H1 (cell line): ENCODE measurements around the gene FAM9C. TPM values are rescaled to one million over a fixed set of nuclear protein-coding genes. Genes with fewer than 3 reads are reported as not detected.

Experiments
- CTCF ChIA-PET: fragments of 300-600 bp; sonication (Branson Sonifier 250); formaldehyde crosslinking; loops from one replicate; lab custom pipeline; 2021; ENCODE audit not compliant: partially characterized antibody; lab: Charles Lee
- POLR2A ChIA-PET: fragments of 300-600 bp; sonication (Branson Sonifier 250); formaldehyde crosslinking; loops from one replicate; lab custom pipeline; 2021; ENCODE audit warnings: inconsistent platforms; ENCODE audit not compliant: partially characterized antibody; lab: Charles Lee
- DNase-seq, 2 experiments: peaks; one replicate each; pipeline versions ENCODE4 v3.0.0 to v3.0.0-alpha.2; 2010 to 2022; ENCODE audit warnings: low spot score in 2 of 2, low read depth in 1 of 2, mixed read lengths in 1 of 2
- FAIRE-seq: peaks from 2 replicates; lab custom pipeline; 2011; peaks lifted over from hg19 to GRCh38; lab: Jason Lieb, UNC
- H2AFZ ChIP-seq: 2 replicates; pipeline ENCODE4 v1.8.1; 2012; ENCODE audit warnings: low read length, inconsistent platforms
- H2AK5ac ChIP-seq: 2 replicates; pipeline ENCODE4 v1.6.1; 2013; ENCODE audit warnings: low read depth, low read length
- H2BK120ac ChIP-seq: replicated peaks from 2 replicates; pipeline ENCODE3; 2013; ENCODE audit warnings: low read depth, low read length, inconsistent platforms
- H2BK12ac ChIP-seq: 2 replicates; pipeline ENCODE4 v1.6.1; 2013; ENCODE audit warnings: low read depth, low read length
- H2BK15ac ChIP-seq: 2 replicates; pipeline ENCODE4 v1.6.1; 2013; ENCODE audit warnings: low read length
- H2BK20ac ChIP-seq: 2 replicates; pipeline ENCODE4 v1.6.1; 2013; ENCODE audit warnings: low read length
- H2BK5ac ChIP-seq: 2 replicates; pipeline ENCODE4 v1.6.1; 2013; ENCODE audit warnings: low read depth, low read length
- H3K14ac ChIP-seq: 2 replicates; pipeline ENCODE4 v1.6.1; 2013; ENCODE audit warnings: inconsistent platforms; ENCODE audit not compliant: insufficient read length
- H3K18ac ChIP-seq: 2 replicates; pipeline ENCODE4 v1.6.1; 2013; ENCODE audit warnings: low read length; ENCODE audit errors: extremely low read depth
- H3K23ac ChIP-seq: 2 replicates; pipeline ENCODE4 v1.6.1; 2013; ENCODE audit warnings: inconsistent platforms; ENCODE audit not compliant: insufficient read length
- H3K23me2 ChIP-seq: 2 replicates; pipeline ENCODE4 v1.6.1; 2013; ENCODE audit warnings: low read depth, low read length
- H3K27ac ChIP-seq: 2 replicates; pipeline ENCODE4 v1.6.1; 2011; ENCODE audit warnings: low read depth, low read length, inconsistent platforms
- H3K27me3 ChIP-seq, 4 experiments: replicated peaks in 1 of 4; 1 replicate in 1 of 4; 2 replicates in 3 of 4; pipeline versions ENCODE4 v1.6.1 to v1.8.1; 2011 to 2013; ENCODE audit warnings: low read length in 3 of 4, mild to moderate bottlenecking in 3 of 4, inconsistent platforms in 2 of 4, mixed read lengths in 2 of 4, moderate library complexity in 1 of 4; ENCODE audit not compliant: control insufficient read depth in 3 of 4, insufficient read depth in 3 of 4; ENCODE audit errors: extremely low read depth in 1 of 4
- H3K36me3 ChIP-seq, 4 experiments: 2 replicates each; pipeline versions ENCODE4 v1.6.1 to v1.8.1; 2011 to 2013; ENCODE audit warnings: mild to moderate bottlenecking in 4 of 4, low read length in 3 of 4, moderate library complexity in 2 of 4, control low read depth in 1 of 4, inconsistent platforms in 1 of 4; ENCODE audit not compliant: insufficient read depth in 4 of 4, control insufficient read depth in 2 of 4
- H3K4ac ChIP-seq: replicated peaks from 2 replicates; pipeline ENCODE3; 2013; ENCODE audit warnings: low read length, low read depth, mixed read lengths, inconsistent platforms; ENCODE audit not compliant: insufficient read length
- H3K4me1 ChIP-seq, 4 experiments: replicated peaks in 1 of 4; 1 replicate in 1 of 4; 2 replicates in 3 of 4; pipeline versions ENCODE4 v1.6.1 to v1.8.1; 2011 to 2013; ENCODE audit warnings: low read length in 3 of 4, inconsistent platforms in 2 of 4, mixed read lengths in 1 of 4; ENCODE audit not compliant: insufficient read depth in 4 of 4, control insufficient read depth in 3 of 4
- H3K4me2 ChIP-seq, 2 experiments: 2 replicates each; pipeline versions ENCODE4 v1.6.1 to v1.8.1; 2011 to 2013; ENCODE audit warnings: low read depth in 2 of 2, low read length in 2 of 2, control low read depth in 1 of 2, inconsistent platforms in 1 of 2, mild to moderate bottlenecking in 1 of 2; ENCODE audit not compliant: insufficient read depth in 1 of 2
- H3K4me3 ChIP-seq, 4 experiments: fragments of 200-600, 300-600 bp in 1 of 4; sonication (generic), shearing (Covaris generic), sonication (Bioruptor Twin) in 1 of 4; 2 replicates each; pipeline versions ENCODE4 v1.5.1 to v1.8.1; 2011 to 2016; ENCODE audit warnings: low read length in 4 of 4, low read depth in 3 of 4, control low read depth in 2 of 4, inconsistent platforms in 2 of 4, mild to moderate bottlenecking in 2 of 4, mixed read lengths in 1 of 4, moderate library complexity in 1 of 4; ENCODE audit not compliant: insufficient read depth in 2 of 4; ENCODE audit errors: extremely low read depth in 1 of 4
- H3K56ac ChIP-seq: replicated peaks from 2 replicates; pipeline ENCODE3; 2013; ENCODE audit warnings: low read depth, mild to moderate bottlenecking, mixed read lengths, low read length, inconsistent platforms; ENCODE audit not compliant: insufficient read length
- H3K79me1 ChIP-seq: 2 replicates; pipeline ENCODE4 v1.6.1; 2013; ENCODE audit warnings: low read depth, low read length, control low read depth
- H3K79me2 ChIP-seq, 2 experiments: 2 replicates each; pipeline versions ENCODE4 v1.6.1 to v1.8.1; 2012 to 2013; ENCODE audit warnings: low read length in 2 of 2, mild to moderate bottlenecking in 2 of 2, inconsistent platforms in 1 of 2; ENCODE audit not compliant: insufficient read depth in 2 of 2, control insufficient read depth in 1 of 2
- H3K9ac ChIP-seq, 4 experiments: replicated peaks in 1 of 4; 1 replicate in 1 of 4; 2 replicates in 3 of 4; pipeline versions ENCODE4 v1.6.1 to v1.8.1; 2011 to 2013; ENCODE audit warnings: low read depth in 3 of 4, low read length in 3 of 4, control low read depth in 2 of 4, mild to moderate bottlenecking in 2 of 4, moderate library complexity in 2 of 4, inconsistent platforms in 1 of 4; ENCODE audit errors: extremely low read depth in 1 of 4
- H3K9me3 ChIP-seq, 2 experiments: 2 replicates each; pipeline versions ENCODE4 v1.6.1 to v1.8.1; 2012 to 2013; ENCODE audit warnings: mild to moderate bottlenecking in 2 of 2, moderate library complexity in 2 of 2, control low read depth in 1 of 2, inconsistent platforms in 1 of 2, low read depth in 1 of 2, low read length in 1 of 2, mixed read lengths in 1 of 2; ENCODE audit not compliant: insufficient read depth in 2 of 2
- H4K20me1 ChIP-seq, 2 experiments: replicated peaks in 1 of 2; 2 replicates each; pipeline versions ENCODE3 to v1.8.1; 2011 to 2013; ENCODE audit warnings: inconsistent platforms in 2 of 2, low read length in 2 of 2, mild to moderate bottlenecking in 1 of 2; ENCODE audit not compliant: insufficient read depth in 2 of 2, control insufficient read depth in 1 of 2
- H4K5ac ChIP-seq: 2 replicates; pipeline ENCODE4 v1.6.1; 2013; ENCODE audit warnings: low read length, low read depth, mixed read lengths, inconsistent platforms; ENCODE audit not compliant: insufficient read length
- H4K8ac ChIP-seq: 2 replicates; pipeline ENCODE4 v1.8.0; 2013; ENCODE audit warnings: mild to moderate bottlenecking, moderate library complexity, low read length, inconsistent platforms; ENCODE audit not compliant: insufficient read depth; ENCODE audit errors: extremely low read depth
- H4K91ac ChIP-seq: replicated peaks from 2 replicates; pipeline ENCODE3; 2013; ENCODE audit warnings: low read length, mixed read lengths, inconsistent platforms; ENCODE audit not compliant: insufficient read length
- ATF2 ChIP-seq: IDR thresholded peaks from 2 replicates; pipeline ENCODE4 v1.6.1; 2012; ENCODE audit warnings: low read length, inconsistent platforms
- EP300 ChIP-seq, 2 experiments: IDR thresholded peaks; 1 replicate in 1 of 2; 2 replicates in 1 of 2; pipeline ENCODE4 v1.6.1; 2011 to 2012; ENCODE audit warnings: low read depth in 2 of 2, low read length in 2 of 2, mild to moderate bottlenecking in 2 of 2, borderline replicate concordance in 1 of 2, inconsistent platforms in 1 of 2, moderate library complexity in 1 of 2
- GTF2F1 ChIP-seq: IDR thresholded peaks from 2 replicates; pipeline ENCODE4 v1.6.1; 2012; ENCODE audit warnings: low read depth, low read length, improper control_type of control experiment, borderline replicate concordance
- WGBS, 2 experiments: shearing (Covaris generic) in 1 of 2; methylation state at CpG; one replicate each; pipeline versions ENCODE4 v1.1.6 to v1.1.7; 2013 to 2015; ENCODE audit warnings: low lambda C conversion rate in 2 of 2, mixed read lengths in 2 of 2, inconsistent platforms in 1 of 2, low coverage in 1 of 2, missing lambda C conversion rate in 1 of 2; ENCODE audit not compliant: insufficient replicate concordance in 2 of 2, insufficient coverage in 1 of 2, insufficient read length in 1 of 2; ENCODE audit errors: extremely low coverage in 1 of 2, missing lambda C conversion rate in 1 of 2; 5-methylcytosine and 5-hydroxymethylcytosine counted together
- polyA plus RNA-seq, 7 experiments: library from polyadenylated mRNA; depleted of rRNA in 3 of 7; stranded (reverse) in 5 of 7; unstranded in 2 of 7; fragments of >200 nt in 5 of 7; fragments of 200-250 nt in 2 of 7; gene quantifications; 1 replicate in 5 of 7; 2 replicates in 1 of 7; 4 replicates in 1 of 7; pipeline versions ENCODE4 v1.2.1 to v1.2.3, GENCODE V29; 2011 to 2013; ENCODE audit warnings: missing spikeins in 2 of 7, mixed read lengths in 2 of 7
- total RNA-seq: library from RNA; stranded (reverse); fragmentation: NEBNext Ultra II Directional; extraction: Animal tissue kit (Norgen Biotek cat#: 25700); gene quantifications from 2 replicates; pipeline ENCODE4 v1.2.1, GENCODE V29; 2021
- TF ChIP-seq, protein P1 (sequence below), 3 experiments: IDR thresholded peaks; 1 replicate in 2 of 3; 2 replicates in 1 of 3; pipeline versions ENCODE4 v1.5.1 to v1.6.1; 2011; ENCODE audit warnings: low read length in 3 of 3, mild to moderate bottlenecking in 3 of 3, inconsistent platforms in 2 of 3, low read depth in 1 of 3, moderate library complexity in 1 of 3; ENCODE audit not compliant: insufficient read depth in 1 of 3; ENCODE audit errors: control extremely low read depth in 1 of 3

Gene FAM9C
- total and polyA plus RNA-seq, 2 of the 8 experiments (the other 6 are each of a cell fraction or from before 2014, with no cell fraction given), result not detected

DNA sequence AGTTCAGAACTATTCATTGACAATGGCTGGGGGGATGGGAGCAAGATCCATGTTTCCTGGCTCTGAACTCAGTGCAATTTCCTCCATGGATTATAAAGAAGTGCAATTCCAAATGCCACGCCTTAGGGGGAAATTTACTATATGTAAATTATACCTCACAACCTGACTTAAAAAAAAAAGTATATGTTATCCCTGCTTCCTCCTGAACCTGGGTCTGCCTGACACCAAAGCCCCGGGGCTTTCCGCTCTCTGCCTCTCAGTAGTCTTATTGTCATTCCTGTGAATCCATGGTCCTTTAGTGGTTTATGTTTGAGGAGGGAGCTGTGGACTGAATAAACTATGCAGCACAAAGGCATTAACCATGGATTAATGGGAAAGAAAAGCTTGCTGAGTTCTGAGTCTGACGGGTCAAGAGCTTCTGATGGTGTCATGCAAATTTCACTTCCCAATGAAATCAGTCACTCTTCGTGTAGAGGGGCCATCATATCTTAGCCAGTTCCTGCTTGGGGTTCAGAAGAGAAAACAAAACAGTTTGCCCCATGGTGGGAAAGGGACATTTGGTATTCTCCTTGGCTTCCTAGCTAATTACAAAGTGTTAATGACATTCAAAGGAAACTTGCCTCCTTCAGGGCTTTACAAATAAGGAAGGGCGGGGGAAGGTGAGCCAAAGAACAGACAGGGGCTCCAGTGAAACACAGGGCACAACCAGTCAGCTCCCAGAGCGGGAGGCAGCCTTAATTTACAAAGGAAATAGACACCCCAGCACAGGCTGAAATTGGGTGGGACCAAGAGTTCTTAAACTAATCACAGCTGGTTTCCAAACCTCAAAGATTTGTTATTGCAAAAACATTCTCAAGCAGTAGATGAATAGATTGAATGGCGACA lies 14.3 kb downstream of the FAM9C start:
- no peak overlapping the region for H4K5ac ChIP-seq
- WGBS, 2 experiments, result 8% methylated on average over 8 of the region's 8 CpGs; no CpG with 5 or more reads in 1 of the 2 experiments
- H3K18ac ChIP-seq, result no peak overlapping the region
- H2AFZ ChIP-seq, result no peak overlapping the region
- H2BK20ac ChIP-seq, result no peak overlapping the region
- H3K4me2 ChIP-seq, result peak overlapping the region; percentile 26 to 28; a peak in 3 of 4 replicates
- no peak overlapping the region; the same call in 1 of the 2 replicates for H2BK12ac ChIP-seq
- FAIRE-seq (peak; percentile 81), DNase-seq (no peak)
- H4K91ac ChIP-seq, result no peak overlapping the region
- H3K4me3 ChIP-seq, result peak overlapping the region in 1 of 4 experiments; percentile 22; a peak in 1 of 8 replicates
- H3K23ac ChIP-seq, result no peak overlapping the region
- no peaks in the 10 kb centered on the region for H3K9me3 ChIP-seq
- H3K56ac ChIP-seq, result no peak overlapping the region
- H3K79me1 ChIP-seq, result no peaks in the 10 kb centered on the region
- H3K27ac ChIP-seq, result peak overlapping the region; percentile 31; the same call in 1 of the 2 replicates
- no peak overlapping the region for H3K14ac ChIP-seq
- no peaks in the 10 kb centered on the region for H3K36me3 ChIP-seq
- H3K4me1 ChIP-seq, result peaks cover 0 to 8% (median 4%) of the 10 kb centered on the region in 4 experiments; a peak in 4 of 7 replicates
- no peak overlapping the region; the same call in 1 of the 2 replicates for H2BK5ac ChIP-seq
- 0 out of 7 replicates have a peak overlapping the region, but pooled peaks of 1 of the 4 experiments have one; percentile 17 for H3K9ac ChIP-seq
- no peak overlapping the region for H2BK120ac ChIP-seq
- no peak overlapping the region for H2AK5ac ChIP-seq
- POLR2A ChIA-PET, result interaction anchor here (0.7 to 2.7 kb wide), 3 partner anchors 55 to 167 kb away, joined by 3 to 12 read pairs (median 4); partner anchors contain the start of gene TMSB4X
- no peaks in the 10 kb centered on the region for H3K79me2 ChIP-seq
- no peaks in the 10 kb centered on the region for H3K27me3 ChIP-seq
- H3K4ac ChIP-seq, result no peak overlapping the region
- no peak overlapping the region for H2BK15ac ChIP-seq
- H4K20me1 ChIP-seq, result no peaks in the 10 kb centered on the region
- no peaks in the 10 kb centered on the region for H3K23me2 ChIP-seq
- CTCF ChIA-PET, result no interaction called here
- no peak overlapping the region for H4K8ac ChIP-seq
- no peak for TF ChIP-seq GTF2F1
- TF ChIP-seq EP300 (IDR thresholded peaks at IDR 0.05; ENCODE audit: borderline replicate concordance in 1 of 2, low read depth in 2 of 2, low read length in 2 of 2), result no peak
- TF ChIP-seq, protein P1, sequence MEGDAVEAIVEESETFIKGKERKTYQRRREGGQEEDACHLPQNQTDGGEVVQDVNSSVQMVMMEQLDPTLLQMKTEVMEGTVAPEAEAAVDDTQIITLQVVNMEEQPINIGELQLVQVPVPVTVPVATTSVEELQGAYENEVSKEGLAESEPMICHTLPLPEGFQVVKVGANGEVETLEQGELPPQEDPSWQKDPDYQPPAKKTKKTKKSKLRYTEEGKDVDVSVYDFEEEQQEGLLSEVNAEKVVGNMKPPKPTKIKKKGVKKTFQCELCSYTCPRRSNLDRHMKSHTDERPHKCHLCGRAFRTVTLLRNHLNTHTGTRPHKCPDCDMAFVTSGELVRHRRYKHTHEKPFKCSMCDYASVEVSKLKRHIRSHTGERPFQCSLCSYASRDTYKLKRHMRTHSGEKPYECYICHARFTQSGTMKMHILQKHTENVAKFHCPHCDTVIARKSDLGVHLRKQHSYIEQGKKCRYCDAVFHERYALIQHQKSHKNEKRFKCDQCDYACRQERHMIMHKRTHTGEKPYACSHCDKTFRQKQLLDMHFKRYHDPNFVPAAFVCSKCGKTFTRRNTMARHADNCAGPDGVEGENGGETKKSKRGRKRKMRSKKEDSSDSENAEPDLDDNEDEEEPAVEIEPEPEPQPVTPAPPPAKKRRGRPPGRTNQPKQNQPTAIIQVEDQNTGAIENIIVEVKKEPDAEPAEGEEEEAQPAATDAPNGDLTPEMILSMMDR (IDR thresholded peaks at IDR 0.05; ENCODE audit: control extremely low read depth in 1 of 3, insufficient read depth in 1 of 3, low read depth in 1 of 3, low read length in 3 of 3), result no peak
- no peak for TF ChIP-seq ATF2
